ENCODE results near the gene C1orf122.
"Not testable (repeated sequence)": the region's sequence is repeated elsewhere in the genome, so short reads cannot be mapped to it uniquely, and the experiment has no call there.

The C1orf122 gene
- 10.2 to 11.5 reads per million in 2 donors for total RNA-seq

GRCh38 chr1:37807555-37808368 is at the start of gene C1orf122, which contains the start of gene YRDC:
Gene C1orf122 (plus strand): TSS chr1:37807790. CDS start chr1:37808405, 615 bp downstream.
Gene YRDC (minus strand): TSS chr1:37808208. CDS start chr1:37808180, 28 bp downstream.
- peak; percentile 81 to 95 (median 88) for DNase-seq

DNA sequence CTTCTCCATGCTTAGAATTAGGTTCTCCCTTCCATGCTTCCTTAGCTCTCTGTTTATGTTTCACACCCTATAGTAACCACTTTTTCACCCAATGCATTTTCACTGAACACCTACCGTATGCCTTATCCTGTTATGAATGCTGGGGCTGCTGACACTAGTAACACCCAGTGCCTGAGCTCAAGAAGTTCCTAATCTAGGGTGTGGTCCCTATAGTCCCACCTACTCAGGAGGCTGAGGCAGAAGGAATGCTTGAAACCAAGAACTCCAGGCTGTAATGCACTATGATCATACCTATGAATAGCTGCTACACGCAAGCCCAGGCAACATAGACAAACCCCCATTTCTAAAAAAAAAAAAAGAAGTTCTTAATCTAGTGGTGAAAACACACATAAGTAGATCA is 48.1 kb upstream of the C1orf122 start:
- no peak for DNase-seq

- DNase-seq: no peak
Measured at GRCh38 chr1:37761416-37762095, 46.0 kb upstream of the C1orf122 start.

DNA sequence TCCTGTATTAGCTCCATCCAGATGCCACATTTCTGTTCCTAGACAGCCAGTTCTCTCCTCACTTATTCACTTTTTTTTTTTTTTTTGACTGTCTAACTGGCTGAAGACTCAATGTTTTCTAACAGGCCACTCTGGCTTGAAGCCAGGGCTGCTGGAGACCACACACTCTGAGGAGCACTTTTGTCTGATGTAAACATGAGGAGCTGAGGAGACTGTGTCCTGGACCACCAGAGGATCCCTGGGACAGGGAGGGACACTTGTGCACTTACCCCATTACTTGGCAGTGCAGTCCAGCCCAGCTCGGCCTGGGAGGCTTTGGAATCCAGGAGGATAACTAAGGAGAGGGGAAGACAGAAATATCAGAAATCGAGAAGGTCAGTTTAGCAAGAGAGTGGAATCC is 45.1 kb upstream of the C1orf122 start:
- no peak for DNase-seq

GRCh38 chr1:37763791-37764413 is 43.7 kb upstream of the C1orf122 start:
- DNase-seq: no peak

GRCh38 chr1:37764414-37764825 is 43.2 kb upstream of the C1orf122 start:
- DNase-seq: peak in 2 of 5 experiments; percentile 14 to 38

GRCh38 chr1:37764888-37765441 is 42.6 kb upstream of the C1orf122 start, which contains the start of gene EPHA10:
Gene EPHA10 (minus strand): TSS chr1:37765120. CDS start chr1:37765066, 54 bp downstream.
- DNase-seq: no peak

DNA sequence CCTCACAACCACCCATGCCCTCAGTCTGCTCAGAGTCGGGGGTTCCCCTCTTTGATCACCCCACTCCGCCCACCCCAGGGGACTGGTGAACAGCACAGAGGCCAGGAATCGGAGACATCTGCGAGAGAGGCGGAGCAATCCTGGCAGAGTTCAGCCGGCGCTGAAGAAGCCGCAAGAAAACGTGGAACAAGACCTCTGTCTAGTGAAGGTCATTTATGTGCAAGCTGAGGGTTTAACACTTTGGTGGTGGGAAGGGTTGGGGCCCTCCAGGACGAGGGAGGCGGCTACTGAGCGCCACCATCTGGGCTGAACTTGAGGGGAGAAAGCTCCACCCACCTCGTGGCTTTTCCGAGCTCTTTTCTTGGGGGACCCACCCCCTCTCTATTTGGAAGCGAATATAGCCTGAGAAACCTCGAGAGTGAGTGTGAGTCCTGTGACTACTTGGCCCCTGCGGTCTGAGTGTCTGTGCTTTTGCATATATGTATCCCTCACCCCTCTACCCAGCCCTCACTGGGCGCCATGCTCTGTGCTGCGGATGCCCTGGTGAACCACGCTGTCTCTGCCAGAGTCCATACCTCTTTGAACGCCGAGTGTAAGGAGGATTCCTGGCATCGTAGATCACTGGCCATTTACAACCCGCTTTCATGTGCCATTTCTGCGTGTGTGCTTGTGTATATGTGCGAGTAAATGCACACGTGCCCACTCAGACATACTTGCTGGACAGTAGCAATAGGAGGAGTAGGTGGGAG is 41.5 kb upstream of the C1orf122 start:
- no peak for DNase-seq

GRCh38 chr1:37767488-37767887 is 40.1 kb upstream of the C1orf122 start:
- no peak for DNase-seq

DNA sequence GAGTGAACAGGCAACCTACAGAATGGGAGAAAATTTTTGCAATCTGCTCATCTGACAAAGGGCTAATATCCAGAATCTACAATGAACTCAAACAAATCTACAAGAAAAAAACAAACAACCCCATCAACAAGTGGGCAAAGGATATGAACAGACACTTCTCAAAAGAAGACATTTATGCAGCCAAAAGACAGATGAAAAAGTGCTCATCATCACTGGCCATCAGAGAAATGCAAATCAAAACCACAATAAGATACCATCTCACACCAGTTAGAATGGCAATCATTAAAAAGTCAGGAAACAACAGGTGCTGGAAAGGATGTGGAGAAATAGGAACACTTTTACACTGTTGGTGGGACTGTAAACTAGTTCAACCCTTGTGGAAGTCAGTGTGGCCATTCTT is 36.1 kb upstream of the C1orf122 start:
- not testable (repeated sequence) for DNase-seq

DNA sequence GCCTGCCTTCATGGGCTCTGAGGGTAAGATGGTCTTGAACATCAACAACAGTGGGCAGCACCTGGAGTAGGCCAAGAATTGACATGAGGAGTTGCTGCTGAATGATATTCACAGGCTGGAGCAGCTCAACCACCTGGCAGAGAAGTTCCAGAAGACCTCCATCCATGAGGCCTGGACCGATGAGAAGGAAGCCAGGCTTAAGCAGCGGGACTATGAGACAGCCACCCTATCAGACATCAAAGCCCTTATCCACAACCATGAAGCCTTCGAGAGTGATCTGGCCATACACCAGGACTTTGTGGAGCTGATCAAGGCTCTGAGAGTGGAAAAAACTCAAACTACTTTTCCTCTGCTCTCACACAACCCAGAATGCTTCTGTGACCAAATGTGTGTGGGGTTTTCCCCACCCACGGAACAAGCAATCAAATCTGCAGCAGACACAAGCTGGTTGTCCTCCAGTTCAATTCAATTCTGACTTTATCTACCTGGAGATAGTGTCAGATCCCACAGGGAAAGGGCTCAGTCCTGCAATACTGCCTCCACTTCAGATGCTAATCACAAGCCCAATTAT is 30.6 kb upstream of the C1orf122 start:
- no peak for DNase-seq

- DNase-seq: no peak
Measured at GRCh38 chr1:37778654-37779053, 28.9 kb upstream of the C1orf122 start.

DNA sequence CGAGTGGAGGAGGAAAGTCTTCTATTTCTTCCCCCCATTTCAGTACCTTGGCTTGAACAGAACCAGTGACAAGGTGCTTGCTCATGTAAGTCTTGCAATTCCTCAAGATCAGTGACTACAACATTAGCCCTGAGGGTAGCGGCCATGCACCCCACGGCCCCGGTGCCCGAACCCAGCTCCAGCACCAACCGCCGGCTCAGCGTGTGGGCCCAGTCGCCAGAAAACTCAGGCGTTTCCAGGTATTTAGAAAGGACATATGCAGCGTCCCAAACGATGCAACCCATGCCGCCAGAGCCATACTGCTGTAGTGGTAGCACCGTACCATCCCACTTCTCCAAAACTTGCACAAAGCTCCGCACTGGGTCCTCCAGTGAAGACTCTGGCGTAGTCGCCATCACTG is 25.1 kb upstream of the C1orf122 start:
- DNase-seq: no peak

- DNase-seq: no peak
Measured at GRCh38 chr1:37792943-37793686, 14.5 kb upstream of the C1orf122 start.

DNA sequence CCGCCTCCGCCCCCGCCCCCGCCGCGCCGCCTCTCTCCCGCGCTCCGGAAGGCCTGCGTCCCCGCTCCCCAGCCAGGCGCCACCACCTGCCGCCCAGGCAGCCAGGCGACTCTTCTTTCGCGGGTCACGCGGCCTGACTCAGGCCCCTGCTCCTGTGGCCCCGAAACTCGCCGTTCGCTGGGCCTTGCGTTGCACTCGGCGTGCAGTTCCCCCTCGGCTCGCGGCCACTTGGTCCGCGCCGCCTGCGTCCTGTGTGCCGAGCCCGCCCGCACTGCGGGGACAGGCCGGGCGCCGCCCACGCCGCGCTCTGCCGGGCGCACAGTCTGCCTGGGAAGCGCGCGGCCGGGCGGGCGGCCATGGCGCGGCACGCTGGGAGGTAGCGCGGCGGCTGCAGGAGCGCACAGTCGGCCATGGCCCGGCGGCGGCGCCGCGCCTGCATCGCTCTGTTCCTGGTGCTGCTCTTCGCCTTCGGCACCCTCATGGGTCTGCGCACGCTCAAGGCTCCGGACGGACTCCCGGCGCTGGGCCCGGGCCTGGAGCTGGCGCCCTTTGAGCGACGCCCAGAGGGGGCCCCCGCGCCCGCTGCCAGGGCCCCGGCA is 13.7 kb upstream of the C1orf122 start, which contains the start of gene MANEAL:
Gene MANEAL (plus strand): TSS at position 75 of the 599 bp plus-strand sequence. CDS start 336 bp downstream, at position 411.
- DNase-seq: peak in 3 of 5 experiments; percentile 8 to 49 (median 12)

- DNase-seq: no peak
Measured at GRCh38 chr1:37794372-37795339, 12.9 kb upstream of the C1orf122 start.

DNA sequence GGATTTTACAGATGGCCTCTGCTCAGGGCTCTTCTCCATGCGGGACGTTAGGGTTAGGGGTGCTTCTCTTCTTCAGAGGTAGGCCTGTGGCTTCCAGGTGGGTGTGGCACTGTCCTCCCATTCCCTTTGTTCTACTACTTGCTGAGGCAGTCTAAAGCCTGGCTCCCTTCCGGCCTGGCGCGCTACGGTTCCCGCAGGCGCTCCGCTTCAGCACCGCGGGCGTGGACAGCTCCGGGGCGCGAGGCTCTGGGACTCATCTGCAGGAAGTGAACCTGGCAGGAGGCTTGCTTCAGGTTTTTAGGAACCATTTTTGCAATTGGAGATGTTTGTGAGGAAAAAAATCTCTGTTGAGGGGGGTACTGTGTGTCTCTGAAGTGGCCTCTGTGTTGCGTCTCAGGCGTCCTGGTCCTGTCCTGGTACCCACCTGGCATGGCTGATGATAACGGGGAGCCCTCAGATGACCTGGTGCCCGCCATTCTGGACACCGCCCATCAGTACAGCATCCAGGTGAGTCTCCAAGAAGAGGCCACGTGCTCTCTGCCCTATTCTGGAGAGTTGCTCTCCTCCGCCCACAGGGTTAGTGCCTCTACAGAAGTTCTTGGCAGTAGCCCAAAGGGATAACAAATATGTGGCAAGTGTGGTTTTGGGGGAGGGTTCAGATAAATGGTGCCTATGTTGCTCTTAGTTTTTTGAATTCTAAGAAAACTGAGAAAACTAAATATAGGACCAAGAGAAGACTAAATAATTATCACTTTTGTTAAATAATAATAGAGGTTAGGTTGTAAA is 12.1 kb upstream of the C1orf122 start:
- peak in 2 of 5 experiments; percentile 11 to 43 for DNase-seq

DNA sequence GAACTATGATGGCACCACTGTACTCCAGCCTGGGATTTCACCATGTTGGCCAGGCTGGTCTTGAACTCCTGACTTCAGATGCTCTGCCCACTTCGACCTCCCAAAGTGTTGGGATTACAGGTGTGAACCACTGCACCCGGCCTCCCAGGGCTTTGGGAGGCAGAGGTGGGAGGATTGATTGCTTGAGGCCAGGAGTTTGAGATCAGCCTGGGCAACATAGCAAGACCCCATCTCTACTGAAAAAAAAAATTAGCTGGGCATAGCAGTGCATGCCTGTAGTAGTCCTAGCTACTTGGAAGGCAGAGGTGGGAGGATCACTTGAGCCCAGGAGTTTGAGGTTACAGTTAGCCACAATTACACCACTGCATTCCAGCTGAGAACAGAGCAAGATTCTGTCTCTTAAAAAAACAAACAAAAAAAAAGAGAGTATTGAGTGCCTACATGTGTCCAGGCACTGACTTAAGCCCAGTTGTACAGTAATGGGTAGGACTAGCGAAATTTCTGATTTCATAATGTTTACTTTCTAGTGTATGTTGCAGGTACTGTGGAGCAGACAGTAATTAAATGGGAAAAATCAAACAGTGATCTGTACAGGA is 9.7 kb upstream of the C1orf122 start:
- DNase-seq: no peak
